ENCODE measurements around the gene PRDM16. TPM values are rescaled to one million over a fixed set of nuclear protein-coding genes. Genes with fewer than 3 reads are reported as not detected.

Gene PRDM16
- total RNA-seq, 1 experiment from 2014 or later: 6.1 TPM

DNA sequence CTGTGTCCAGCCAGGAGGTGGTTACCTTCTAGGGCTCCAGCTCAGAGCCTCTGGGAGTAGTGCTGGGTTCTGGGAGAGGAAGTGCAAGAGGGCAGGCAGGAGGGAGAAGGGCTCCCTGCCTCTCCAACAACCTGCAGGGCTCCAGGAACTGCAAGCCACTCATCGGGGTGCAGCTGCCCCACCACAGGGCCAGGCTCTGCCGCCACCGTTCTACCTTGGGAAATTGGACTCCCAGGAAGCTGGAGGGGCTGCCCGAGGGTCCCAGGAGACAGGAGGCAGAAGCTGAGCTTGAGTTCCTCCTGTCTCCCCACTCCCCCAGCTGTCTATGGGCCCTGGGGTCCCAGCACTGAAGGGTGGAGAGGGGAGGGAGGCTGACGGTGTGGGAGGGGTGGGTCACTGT is 7.4 kb upstream of the PRDM16 start:
- ChIA-PET CTCF (no interaction called here), POLR2A (no interaction called here), RAD21 (ENCODE audit: low non-redundant PET in 1 of 2, low total read pairs in 2 of 2, uncharacterized antibody in 2 of 2, unreplicated experiment in 2 of 2) (no interaction called here)
- Histone ChIP-seq H4K20me1 (ENCODE audit: insufficient read depth) (no peaks in the 10 kb centered on the region), H3K27ac (ENCODE audit: low read depth, low read length) (no peak overlapping the region), H3K4me2 (ENCODE audit: low read length) (no peak overlapping the region), H3K4me1 (ENCODE audit: control insufficient read depth in 1 of 2, insufficient read depth in 2 of 2, low read length in 2 of 2) (no peaks in the 10 kb centered on the region), H3K9ac (ENCODE audit: low read length) (no peak overlapping the region), H3K4me3 (replicated peaks in 1 of 2; ENCODE audit: low read depth in 1 of 2, low read length in 2 of 2) (no peak overlapping the region), H3K27me3 (ENCODE audit: insufficient read depth, low read length) (peaks cover 6% of the 10 kb centered on the region; the same call in 1 of the 2 replicates), H3K9me3 (ENCODE audit: control insufficient read depth in 1 of 2, insufficient read depth in 1 of 2, low read depth in 1 of 2, low read length in 2 of 2) (no peaks in the 10 kb centered on the region), H3K9me2 (ENCODE audit: insufficient read depth) (no peaks in the 10 kb centered on the region), H3K79me2 (ENCODE audit: insufficient read depth, low read length) (no peaks in the 10 kb centered on the region), H3K36me3 (ENCODE audit: control insufficient read depth in 1 of 2, insufficient read depth in 2 of 2, low read length in 2 of 2) (no peaks in the 10 kb centered on the region), H2AFZ (ENCODE audit: low read depth, low read length, poor library complexity, severe bottlenecking) (no peak overlapping the region)
- DNase-seq (ENCODE audit: low read depth, low spot score): no peak
- TF ChIP-seq, protein P1, sequence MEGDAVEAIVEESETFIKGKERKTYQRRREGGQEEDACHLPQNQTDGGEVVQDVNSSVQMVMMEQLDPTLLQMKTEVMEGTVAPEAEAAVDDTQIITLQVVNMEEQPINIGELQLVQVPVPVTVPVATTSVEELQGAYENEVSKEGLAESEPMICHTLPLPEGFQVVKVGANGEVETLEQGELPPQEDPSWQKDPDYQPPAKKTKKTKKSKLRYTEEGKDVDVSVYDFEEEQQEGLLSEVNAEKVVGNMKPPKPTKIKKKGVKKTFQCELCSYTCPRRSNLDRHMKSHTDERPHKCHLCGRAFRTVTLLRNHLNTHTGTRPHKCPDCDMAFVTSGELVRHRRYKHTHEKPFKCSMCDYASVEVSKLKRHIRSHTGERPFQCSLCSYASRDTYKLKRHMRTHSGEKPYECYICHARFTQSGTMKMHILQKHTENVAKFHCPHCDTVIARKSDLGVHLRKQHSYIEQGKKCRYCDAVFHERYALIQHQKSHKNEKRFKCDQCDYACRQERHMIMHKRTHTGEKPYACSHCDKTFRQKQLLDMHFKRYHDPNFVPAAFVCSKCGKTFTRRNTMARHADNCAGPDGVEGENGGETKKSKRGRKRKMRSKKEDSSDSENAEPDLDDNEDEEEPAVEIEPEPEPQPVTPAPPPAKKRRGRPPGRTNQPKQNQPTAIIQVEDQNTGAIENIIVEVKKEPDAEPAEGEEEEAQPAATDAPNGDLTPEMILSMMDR (IDR thresholded peaks at IDR 0.05 in 2 of 3, conservative IDR thresholded peaks at IDR 0.05 in 1 of 3; ENCODE audit: borderline replicate concordance in 1 of 3, insufficient read depth in 1 of 3, low read depth in 2 of 3, low read length in 2 of 3): no peak
- TF ChIP-seq, protein P2, sequence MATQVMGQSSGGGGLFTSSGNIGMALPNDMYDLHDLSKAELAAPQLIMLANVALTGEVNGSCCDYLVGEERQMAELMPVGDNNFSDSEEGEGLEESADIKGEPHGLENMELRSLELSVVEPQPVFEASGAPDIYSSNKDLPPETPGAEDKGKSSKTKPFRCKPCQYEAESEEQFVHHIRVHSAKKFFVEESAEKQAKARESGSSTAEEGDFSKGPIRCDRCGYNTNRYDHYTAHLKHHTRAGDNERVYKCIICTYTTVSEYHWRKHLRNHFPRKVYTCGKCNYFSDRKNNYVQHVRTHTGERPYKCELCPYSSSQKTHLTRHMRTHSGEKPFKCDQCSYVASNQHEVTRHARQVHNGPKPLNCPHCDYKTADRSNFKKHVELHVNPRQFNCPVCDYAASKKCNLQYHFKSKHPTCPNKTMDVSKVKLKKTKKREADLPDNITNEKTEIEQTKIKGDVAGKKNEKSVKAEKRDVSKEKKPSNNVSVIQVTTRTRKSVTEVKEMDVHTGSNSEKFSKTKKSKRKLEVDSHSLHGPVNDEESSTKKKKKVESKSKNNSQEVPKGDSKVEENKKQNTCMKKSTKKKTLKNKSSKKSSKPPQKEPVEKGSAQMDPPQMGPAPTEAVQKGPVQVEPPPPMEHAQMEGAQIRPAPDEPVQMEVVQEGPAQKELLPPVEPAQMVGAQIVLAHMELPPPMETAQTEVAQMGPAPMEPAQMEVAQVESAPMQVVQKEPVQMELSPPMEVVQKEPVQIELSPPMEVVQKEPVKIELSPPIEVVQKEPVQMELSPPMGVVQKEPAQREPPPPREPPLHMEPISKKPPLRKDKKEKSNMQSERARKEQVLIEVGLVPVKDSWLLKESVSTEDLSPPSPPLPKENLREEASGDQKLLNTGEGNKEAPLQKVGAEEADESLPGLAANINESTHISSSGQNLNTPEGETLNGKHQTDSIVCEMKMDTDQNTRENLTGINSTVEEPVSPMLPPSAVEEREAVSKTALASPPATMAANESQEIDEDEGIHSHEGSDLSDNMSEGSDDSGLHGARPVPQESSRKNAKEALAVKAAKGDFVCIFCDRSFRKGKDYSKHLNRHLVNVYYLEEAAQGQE (IDR thresholded peaks at IDR 0.05; ENCODE audit: low read depth): no peak
- no peak for TF ChIP-seq ZNF274 (IDR thresholded peaks at IDR 0.05; ENCODE audit: low read depth, low read length)
- TF ChIP-seq YY1 (IDR thresholded peaks at IDR 0.05; ENCODE audit: extremely low read depth, insufficient replicate concordance, low read depth, low read length): no peak
- no peak for TF ChIP-seq CEBPB (IDR thresholded peaks at IDR 0.05; ENCODE audit: low read depth)
- TF ChIP-seq, protein P3, sequence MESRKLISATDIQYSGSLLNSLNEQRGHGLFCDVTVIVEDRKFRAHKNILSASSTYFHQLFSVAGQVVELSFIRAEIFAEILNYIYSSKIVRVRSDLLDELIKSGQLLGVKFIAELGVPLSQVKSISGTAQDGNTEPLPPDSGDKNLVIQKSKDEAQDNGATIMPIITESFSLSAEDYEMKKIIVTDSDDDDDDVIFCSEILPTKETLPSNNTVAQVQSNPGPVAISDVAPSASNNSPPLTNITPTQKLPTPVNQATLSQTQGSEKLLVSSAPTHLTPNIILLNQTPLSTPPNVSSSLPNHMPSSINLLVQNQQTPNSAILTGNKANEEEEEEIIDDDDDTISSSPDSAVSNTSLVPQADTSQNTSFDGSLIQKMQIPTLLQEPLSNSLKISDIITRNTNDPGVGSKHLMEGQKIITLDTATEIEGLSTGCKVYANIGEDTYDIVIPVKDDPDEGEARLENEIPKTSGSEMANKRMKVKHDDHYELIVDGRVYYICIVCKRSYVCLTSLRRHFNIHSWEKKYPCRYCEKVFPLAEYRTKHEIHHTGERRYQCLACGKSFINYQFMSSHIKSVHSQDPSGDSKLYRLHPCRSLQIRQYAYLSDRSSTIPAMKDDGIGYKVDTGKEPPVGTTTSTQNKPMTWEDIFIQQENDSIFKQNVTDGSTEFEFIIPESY (IDR thresholded peaks at IDR 0.05; ENCODE audit: extremely low read depth, insufficient replicate concordance, low read length): no peak
- TF ChIP-seq, protein P4, sequence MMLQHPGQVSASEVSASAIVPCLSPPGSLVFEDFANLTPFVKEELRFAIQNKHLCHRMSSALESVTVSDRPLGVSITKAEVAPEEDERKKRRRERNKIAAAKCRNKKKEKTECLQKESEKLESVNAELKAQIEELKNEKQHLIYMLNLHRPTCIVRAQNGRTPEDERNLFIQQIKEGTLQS (IDR thresholded peaks at IDR 0.05): no peak
- no peak for TF ChIP-seq JUND (IDR thresholded peaks at IDR 0.05)
- no peak for TF ChIP-seq RAD21 (IDR thresholded peaks at IDR 0.05; ENCODE audit: low read depth)
- no peak for TF ChIP-seq TCF7L2 (IDR thresholded peaks at IDR 0.05; ENCODE audit: borderline replicate concordance, extremely low read depth, insufficient read depth, insufficient read length)
- no peak for TF ChIP-seq FOSL1 (IDR thresholded peaks at IDR 0.05; ENCODE audit: low read depth)
- no peak for TF ChIP-seq POLR2AphosphoS5 (IDR thresholded peaks at IDR 0.05; ENCODE audit: low read depth, low read length)
- TF ChIP-seq SIN3A (IDR thresholded peaks at IDR 0.05; ENCODE audit: low read depth): no peak
- TF ChIP-seq CBX3 (IDR thresholded peaks at IDR 0.05; ENCODE audit: low read depth): no peak
- TF ChIP-seq POLR2A (IDR thresholded peaks at IDR 0.05; ENCODE audit: borderline replicate concordance, extremely low read depth, insufficient read depth, insufficient read length): no peak
- TF ChIP-seq EGR1 (IDR thresholded peaks at IDR 0.05; ENCODE audit: low read depth): no peak
- no peak for TF ChIP-seq ZFX (IDR thresholded peaks at IDR 0.05)
- TF ChIP-seq SRF (IDR thresholded peaks at IDR 0.05; ENCODE audit: low read depth): no peak
- TF ChIP-seq EZH2phosphoT487 (IDR thresholded peaks at IDR 0.05; ENCODE audit: borderline replicate concordance): no peak
- intact Hi-C loops (cut with micrococcal nuclease): no loop called here
- no peak for ATAC-seq
- BruUV-seq (replicated peaks): no TSS peak
